Spleen (tissue), 11 donors: ENCODE data around the gene RECK. TPM values are rescaled to one million over a fixed set of nuclear protein-coding genes. Genes with fewer than 3 reads are reported as not detected.
A peak's percentile ranks its signal among the peaks of the same experiment; 100 is the strongest.

Experiments
- DNase-seq: peaks from one replicate; pipeline ENCODE4 v3.0.0-alpha.2; 2020
- H3K27ac ChIP-seq, 8 donors: fragments of 200-600 bp; sonication (generic) in 7 of 8; 1 replicate in 4 of 8; 2 replicates in 4 of 8; pipeline versions ENCODE4 v1.5.0 to v1.8.0; 2016 to 2021; ENCODE audit warnings: inconsistent platforms in 4 of 8, mild to moderate bottlenecking in 4 of 8, moderate library complexity in 1 of 8
- H3K27me3 ChIP-seq, 7 donors: fragments of 200-600 bp; sonication (generic) in 6 of 7; replicated peaks in 1 of 7; 1 replicate in 4 of 7; 2 replicates in 3 of 7; pipeline versions ENCODE4 v1.5.0 to v1.8.0; 2016 to 2021; ENCODE audit warnings: inconsistent platforms in 3 of 7, mild to moderate bottlenecking in 1 of 7
- H3K36me3 ChIP-seq, 6 donors: fragments of 200-600 bp; sonication (generic) in 5 of 6; 1 replicate in 4 of 6; 2 replicates in 2 of 6; pipeline versions ENCODE4 v1.5.0 to v1.8.0; 2016 to 2021; ENCODE audit warnings: inconsistent platforms in 2 of 6
- H3K4me1 ChIP-seq, 6 donors: fragments of 200-600 bp; sonication (generic) in 5 of 6; 1 replicate in 3 of 6; 2 replicates in 3 of 6; pipeline versions ENCODE4 v1.5.0 to v1.8.0; 2016 to 2021; ENCODE audit warnings: inconsistent platforms in 3 of 6
- H3K4me3 ChIP-seq, 8 donors: fragments of 200-600 bp; sonication (generic) in 7 of 8; 1 replicate in 4 of 8; 2 replicates in 4 of 8; pipeline versions ENCODE4 v1.5.0 to v1.8.0; 2016 to 2021; ENCODE audit warnings: inconsistent platforms in 4 of 8, mild to moderate bottlenecking in 4 of 8, moderate library complexity in 2 of 8
- H3K9me3 ChIP-seq, 8 donors: fragments of 200-600 bp; sonication (generic) in 7 of 8; 1 replicate in 4 of 8; 2 replicates in 4 of 8; pipeline versions ENCODE4 v1.5.0 to v1.8.0; 2016 to 2021; ENCODE audit warnings: inconsistent platforms in 4 of 8
- CTCF ChIP-seq, 11 experiments: fragments of 200-600 bp in 7 of 11; fragments of 450-650 bp in 4 of 11; sonication (generic) in 4 of 11; IDR thresholded peaks in 8 of 11; conservative IDR thresholded peaks in 3 of 11; 1 replicate in 7 of 11; 2 replicates in 4 of 11; pipeline versions ENCODE4 v1.4.0 to v1.8.0; 2016 to 2021; ENCODE audit warnings: antibody characterized with exemption in 11 of 11, inconsistent platforms in 4 of 11, mild to moderate bottlenecking in 1 of 11
- POLR2A ChIP-seq, 3 donors: fragments of 450-650 bp; IDR thresholded peaks; one replicate each; pipeline ENCODE4 v1.5.1; 2017; ENCODE audit warnings: antibody characterized with exemption in 3 of 3, mild to moderate bottlenecking in 1 of 3
- POLR2AphosphoS5 ChIP-seq, 3 donors: sonication (generic); formaldehyde crosslinking; IDR thresholded peaks; one replicate each; pipeline ENCODE4 v1.5.1; 2017; ENCODE audit warnings: antibody characterized with exemption in 3 of 3
- WGBS, 5 donors: extraction: QIAGEN DNeasy Blood & Tissue Kit in 3 of 5; methylation state at CpG; one replicate each; pipeline versions ENCODE4 v1.1.5 to v1.1.7; 2013 to 2018; 5-methylcytosine and 5-hydroxymethylcytosine counted together
- intact Hi-C: fragments of 100-400 bp; cut with DNase I; formaldehyde crosslinking; loops from one replicate; pipeline ENCODE4 v1.15.0; 2023; ENCODE audit warnings: low total_unique reads
- polyA plus RNA-seq, 3 donors: library from polyadenylated mRNA; stranded (reverse); fragments of 200-250 nt; gene quantifications; one replicate each; pipeline ENCODE4 v1.2.1, GENCODE V29; 2013
- total RNA-seq, 7 donors: library from RNA; depleted of rRNA in 3 of 7; stranded (reverse); fragments of >200 nt in 3 of 7; fragmentation: NEBNext Ultra II Directional in 4 of 7; extraction: Animal tissue kit (Norgen Biotek cat#: 25700) in 4 of 7; gene quantifications; one replicate each; pipeline versions ENCODE4 v1.1.0 to v1.2.1, GENCODE V29; 2016 to 2021
- donor health status: healthy with polysubstance abuse.
- donor health status: DM: no; HTN: no; CAD: no; lungs with moderate emphysema.
- donor health status: DM: no; HTN: no; CAD: no.
- donor health status: Bipolar disorder and iron deficiency.
- donor health status: healthy.
- donor health status: DM: no; HTN: no; CAD: no.
- donor health status: DM: yes; HTN: yes; CAD: no.

Gene RECK
- total and polyA plus RNA-seq, 10 donors = 2.7 to 16.0 (median 9.8) TPM

DNA sequence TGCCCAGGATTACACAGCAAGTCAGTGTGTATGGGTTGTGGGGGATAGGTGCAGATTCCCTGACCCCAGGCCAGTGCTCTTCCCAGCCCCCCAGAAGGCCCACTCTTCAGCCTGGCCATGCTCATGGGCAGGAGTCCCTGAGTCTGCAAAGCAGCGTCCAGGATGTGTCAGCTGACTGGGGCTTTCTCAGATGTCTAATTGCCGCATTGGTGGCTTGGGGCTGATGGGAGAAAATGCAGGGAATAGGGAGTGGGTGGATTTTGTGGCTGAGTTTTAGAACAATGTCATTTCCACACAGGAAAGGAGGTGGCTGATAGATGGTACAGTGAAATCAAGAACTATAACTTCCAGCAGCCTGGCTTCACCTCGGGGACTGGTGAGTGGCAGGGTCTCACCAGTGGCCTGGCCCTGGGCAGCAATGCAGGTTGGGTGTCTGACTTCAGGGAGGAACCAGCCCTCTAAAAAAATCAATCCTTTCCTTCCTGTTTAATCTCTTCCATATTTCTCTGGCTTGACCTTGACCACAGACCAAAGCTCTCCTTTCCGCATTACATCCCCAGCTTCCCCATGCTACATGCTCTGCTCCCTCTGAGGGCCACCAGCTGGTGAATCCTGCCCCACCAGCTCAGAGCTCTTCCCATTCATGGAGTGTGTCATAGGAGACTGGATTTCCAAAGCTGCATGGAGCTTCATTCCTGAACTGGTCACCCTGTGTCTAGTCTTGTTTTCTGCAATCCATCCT is 114.0 kb downstream of the RECK start:
- Histone ChIP-seq H3K4me3 (peak overlapping the region in 1 of 8 donors; percentile 59), H3K36me3 (peaks cover 0 to 41% (median 0%) of the 10 kb centered on the region in 6 donors), H3K9me3 (peaks cover 0 to 7% (median 0%) of the 10 kb centered on the region in 8 donors), H3K27me3 (no peaks in the 10 kb centered on the region), H3K4me1 (peaks cover 68 to 96% (median 83%) of the 10 kb centered on the region in 6 donors), H3K27ac (peak overlapping the region; percentile 84 to 95 (median 92))
- 28 to 60% (median 43%) methylated on average over 4 of the region's 4 CpGs for WGBS, 5 donors
- no peak for TF ChIP-seq POLR2AphosphoS5 (IDR thresholded peaks at IDR 0.05)
- no peak for TF ChIP-seq CTCF (IDR thresholded peaks at IDR 0.05 in 8 of 11, conservative IDR thresholded peaks at IDR 0.05 in 3 of 11)
- no peak for TF ChIP-seq POLR2A (IDR thresholded peaks at IDR 0.05)
- no peak for DNase-seq
- intact Hi-C loops = no loop called here

- intact Hi-C loops = no loop called here
- H3K4me3 ChIP-seq = peak overlapping the region in 6 of 8 donors; percentile 0 to 59 (median 12)
Measured at GRCh38 chr9:36151316-36152210, 114.8 kb downstream of the RECK start.

GRCh38 chr9:36152741-36153438 is 116.2 kb downstream of the RECK start:
- DNase-seq = peak; percentile 77
- Histone ChIP-seq H3K4me3 (peak overlapping the region in 1 of 8 donors; percentile 10), H3K9me3 (peaks cover 0 to 9% (median 4%) of the 10 kb centered on the region in 8 donors), H3K27me3 (no peaks in the 10 kb centered on the region), H3K4me1 (peaks cover 64 to 79% (median 75%) of the 10 kb centered on the region in 6 donors), H3K27ac (peak overlapping the region in 6 of 8 donors; percentile 13 to 95 (median 93)), H3K36me3 (peaks cover 0 to 46% (median 0%) of the 10 kb centered on the region in 6 donors)
- no peak for TF ChIP-seq CTCF (IDR thresholded peaks at IDR 0.05 in 8 of 11, conservative IDR thresholded peaks at IDR 0.05 in 3 of 11)
- TF ChIP-seq POLR2A (IDR thresholded peaks at IDR 0.05) = no peak
- TF ChIP-seq POLR2AphosphoS5 (IDR thresholded peaks at IDR 0.05) = no peak
- intact Hi-C loops = no loop called here
- 79 to 87% (median 86%) methylated on average over 10 of the region's 10 CpGs for WGBS, 5 donors

More at GRCh38 chr9:36151316-36152210, 114.8 kb downstream of the RECK start:
- TF ChIP-seq POLR2AphosphoS5 (IDR thresholded peaks at IDR 0.05) (peak; percentile 76 to 96 (median 90)), POLR2A (IDR thresholded peaks at IDR 0.05) (peak in 1 of 3 donors; percentile 32), CTCF (IDR thresholded peaks at IDR 0.05 in 8 of 11, conservative IDR thresholded peaks at IDR 0.05 in 3 of 11) (peak in 3 of 11 experiments; percentile 11 to 35 (median 27))
- DNase-seq = peak; percentile 98
- 13 to 33% (median 21%) methylated on average over 11 to 14 of the region's 14 CpGs for WGBS, 5 donors
- Histone ChIP-seq H3K27me3 (no peaks in the 10 kb centered on the region), H3K4me1 (peaks cover 68 to 88% (median 83%) of the 10 kb centered on the region in 6 donors), H3K27ac (peak overlapping the region; percentile 84 to 95 (median 92)), H3K9me3 (peaks cover 0 to 6% (median 2%) of the 10 kb centered on the region in 8 donors), H3K36me3 (peaks cover 0 to 47% (median 0%) of the 10 kb centered on the region in 6 donors)
